Glomerular endothelial cell (primary cell): ENCODE results near the gene NME4. TPM values are rescaled to one million over a fixed set of nuclear protein-coding genes. Genes with fewer than 3 reads are reported as not detected.

Experiments used
- DNase-seq: peaks from one replicate; pipeline ENCODE4 v3.0.0-alpha.2; 2011; ENCODE audit warnings: low read depth, low spot score; ENCODE audit errors: extremely low read depth
- total RNA-seq: library from RNA; depleted of rRNA; stranded (reverse); fragments of >200 nt; gene quantifications from 2 replicates; pipeline ENCODE4 v1.2.3, GENCODE V29; 2015

Gene NME4
- total RNA-seq, 1 donor from 2014 or later: 147 TPM

GRCh38 chr16:363110-363765 is 33.8 kb upstream of the NME4 start:
- DNase-seq: no peak

- no peak for DNase-seq
Observed at GRCh38 chr16:363766-364490, 33.1 kb upstream of the NME4 start.

GRCh38 chr16:364595-365491 is 32.2 kb upstream of the NME4 start:
- no peak for DNase-seq

- no peak for DNase-seq
Observed at GRCh38 chr16:366476-366875, 30.5 kb upstream of the NME4 start.

GRCh38 chr16:367333-367903 is 29.6 kb upstream of the NME4 start:
- DNase-seq: no peak

GRCh38 chr16:368388-369158 is 28.4 kb upstream of the NME4 start:
- DNase-seq: no peak

GRCh38 chr16:369275-369865 is 27.6 kb upstream of the NME4 start:
- no peak for DNase-seq

- DNase-seq: no peak
Observed at GRCh38 chr16:369866-370436, 27.0 kb upstream of the NME4 start.

GRCh38 chr16:370443-370842 is 26.6 kb upstream of the NME4 start, which contains the start of gene MRPL28:
MRPL28 (minus strand) TSS chr16:370538; CDS start chr16:370218, 320 bp downstream.
- no peak for DNase-seq

GRCh38 chr16:370979-371514 is 26.0 kb upstream of the NME4 start:
- DNase-seq: no peak

- no peak for DNase-seq
Observed at GRCh38 chr16:371515-372301, 25.3 kb upstream of the NME4 start.

GRCh38 chr16:372302-372983 is 24.6 kb upstream of the NME4 start:
- no peak for DNase-seq

- DNase-seq: no peak
Observed at GRCh38 chr16:373020-373598, 23.9 kb upstream of the NME4 start.

- DNase-seq: no peak
Observed at GRCh38 chr16:373848-374615, 23.0 kb upstream of the NME4 start.

- DNase-seq: no peak
Observed at GRCh38 chr16:374616-374926, 22.4 kb upstream of the NME4 start.

- no peak for DNase-seq
Observed at GRCh38 chr16:375212-375611, 21.8 kb upstream of the NME4 start.
